Activated CD8-positive, alpha-beta memory T cell treated with anti-CD3 and anti-CD28 coated beads for 24 hours (primary cell): Measurements from ENCODE around the gene COL5A1.
"Not testable (repeated sequence)": the region's sequence is repeated elsewhere in the genome, so short reads cannot be mapped to it uniquely, and the experiment has no call there.

Source experiments
- DNase-seq: peaks from one replicate; pipeline ENCODE4 v3.0.0-alpha.2; 2020

COL5A1 gene

DNA sequence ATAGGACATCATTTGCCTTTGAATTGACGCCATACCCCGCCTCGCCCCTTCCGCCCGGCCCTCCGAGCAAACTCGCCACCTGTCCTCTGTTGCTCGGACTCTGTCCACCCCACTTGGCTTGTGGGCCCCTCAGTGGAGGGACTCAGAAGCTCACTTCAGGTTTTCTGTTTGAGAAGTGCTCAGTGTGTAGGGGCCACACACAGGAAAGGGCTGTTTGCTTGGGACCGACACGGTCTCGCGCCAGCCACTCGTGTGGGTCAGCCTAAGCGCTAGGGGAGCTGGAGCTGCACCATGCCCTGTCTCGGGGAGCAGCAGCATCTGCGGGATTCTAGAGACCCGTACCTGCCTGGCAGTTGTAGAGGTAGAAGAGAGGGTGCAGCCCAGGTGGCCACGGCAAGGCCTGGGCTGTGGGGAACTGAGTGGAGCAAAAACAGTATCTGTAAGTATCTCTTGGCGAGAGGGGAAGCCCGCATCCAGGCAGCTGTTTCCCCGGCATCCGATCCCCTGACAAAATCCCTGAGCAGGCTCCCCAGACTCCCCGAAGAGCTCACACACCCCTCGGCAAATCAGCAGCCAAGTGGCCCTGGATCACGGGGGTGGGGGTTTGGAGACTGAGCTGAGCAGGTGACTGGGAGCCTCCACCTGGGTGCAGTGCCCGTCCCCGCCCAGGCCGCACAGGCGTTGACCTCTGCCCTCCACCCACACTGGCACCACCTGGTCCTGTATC is 52.2 kb downstream of the COL5A1 start:
- DNase-seq: no peak

DNA sequence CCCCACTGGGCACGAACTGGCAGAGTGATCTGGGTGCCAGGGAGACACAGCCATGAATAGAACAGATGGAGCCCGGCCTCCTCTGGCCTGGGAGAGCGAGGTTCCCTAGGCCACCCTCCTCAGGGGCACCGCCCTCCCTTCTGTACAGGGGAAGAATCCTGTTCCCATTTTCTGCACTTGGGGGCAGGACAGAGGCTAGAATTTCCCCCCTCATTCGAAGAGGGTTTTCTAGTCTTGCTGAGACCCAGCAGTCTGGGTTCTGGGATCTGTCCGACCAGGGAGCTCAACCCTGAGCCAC is 52.7 kb downstream of the COL5A1 start:
- no peak for DNase-seq

DNA sequence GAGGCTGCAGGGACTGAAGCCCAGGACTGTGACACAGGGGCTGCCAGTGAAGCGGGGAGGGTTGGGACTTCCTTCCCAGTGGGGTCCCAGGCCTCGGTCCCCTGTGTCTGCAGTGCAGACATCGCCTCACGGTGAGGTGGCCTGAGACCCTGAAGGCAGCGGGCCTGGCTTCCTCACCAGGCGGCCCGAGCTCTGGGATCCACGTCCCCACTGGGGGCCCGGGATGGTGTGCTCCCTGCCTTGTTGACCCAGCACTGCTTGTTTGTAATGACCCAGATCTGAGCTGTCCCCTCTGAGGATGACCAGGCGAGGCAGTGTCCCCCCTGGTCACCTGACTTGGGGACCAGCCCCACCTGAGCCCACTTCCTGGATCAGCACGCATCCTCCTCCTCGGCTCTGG is 53.1 kb downstream of the COL5A1 start:
- no peak for DNase-seq

DNA sequence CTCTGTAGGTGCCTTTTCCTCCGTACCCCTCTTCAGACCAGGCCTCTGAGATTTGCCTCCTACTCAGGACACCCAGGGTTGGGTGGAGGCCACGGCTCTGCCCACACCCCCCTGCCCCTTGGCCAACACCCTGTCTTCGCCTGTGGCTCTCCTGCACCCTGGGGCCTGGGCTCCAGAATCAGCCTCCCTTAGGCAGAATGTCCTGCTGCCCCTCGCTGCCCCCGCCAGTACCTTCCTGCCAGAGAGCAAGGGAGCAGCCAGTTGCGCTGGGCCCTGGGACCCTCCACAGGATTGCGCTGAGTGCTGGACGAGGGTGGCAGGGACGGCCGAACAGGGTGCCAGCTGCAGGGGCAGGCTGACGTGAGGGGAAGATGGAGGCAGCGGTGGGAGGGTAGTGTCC is 53.5 kb downstream of the COL5A1 start:
- DNase-seq: no peak

DNA sequence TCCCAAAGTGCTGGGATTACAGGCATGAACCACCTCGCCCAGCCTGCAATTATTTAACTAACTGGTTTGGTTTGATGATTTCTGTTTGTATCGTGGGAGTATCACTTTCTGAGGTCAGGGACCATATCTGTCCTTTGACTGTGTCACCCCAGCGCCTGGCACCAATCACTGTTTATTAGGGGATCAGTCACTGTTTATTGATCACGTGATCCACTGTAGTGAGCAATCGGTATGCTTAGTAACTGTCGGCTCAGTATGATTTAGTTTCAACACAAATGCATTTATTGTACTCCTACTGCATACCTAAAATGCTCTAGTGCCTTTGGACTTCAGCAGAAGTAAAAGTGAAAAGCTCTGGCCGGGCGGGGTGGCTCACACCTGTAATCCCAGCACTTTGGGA is 54.8 kb downstream of the COL5A1 start:
- no peak for DNase-seq

DNA sequence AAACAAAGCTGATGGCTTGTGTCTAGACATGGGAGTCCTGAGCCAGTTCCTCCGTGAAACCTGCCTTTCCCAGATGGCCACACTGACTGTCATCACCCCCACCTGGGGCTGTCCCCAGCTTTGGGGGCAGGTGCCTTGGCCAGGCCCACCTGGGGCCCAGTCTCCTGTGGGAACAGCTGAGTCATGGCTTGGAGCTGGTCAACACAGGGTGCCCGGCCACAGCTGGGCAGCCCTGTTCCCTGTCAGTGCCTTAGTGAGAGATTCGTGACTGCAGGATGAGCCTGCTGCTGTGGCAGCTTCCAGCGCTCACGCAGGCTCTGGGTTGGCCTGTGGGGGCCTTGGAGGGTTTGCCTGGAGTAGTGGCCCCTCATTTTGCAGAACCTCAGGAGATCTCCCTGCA is 56.5 kb downstream of the COL5A1 start:
- no peak for DNase-seq

DNA sequence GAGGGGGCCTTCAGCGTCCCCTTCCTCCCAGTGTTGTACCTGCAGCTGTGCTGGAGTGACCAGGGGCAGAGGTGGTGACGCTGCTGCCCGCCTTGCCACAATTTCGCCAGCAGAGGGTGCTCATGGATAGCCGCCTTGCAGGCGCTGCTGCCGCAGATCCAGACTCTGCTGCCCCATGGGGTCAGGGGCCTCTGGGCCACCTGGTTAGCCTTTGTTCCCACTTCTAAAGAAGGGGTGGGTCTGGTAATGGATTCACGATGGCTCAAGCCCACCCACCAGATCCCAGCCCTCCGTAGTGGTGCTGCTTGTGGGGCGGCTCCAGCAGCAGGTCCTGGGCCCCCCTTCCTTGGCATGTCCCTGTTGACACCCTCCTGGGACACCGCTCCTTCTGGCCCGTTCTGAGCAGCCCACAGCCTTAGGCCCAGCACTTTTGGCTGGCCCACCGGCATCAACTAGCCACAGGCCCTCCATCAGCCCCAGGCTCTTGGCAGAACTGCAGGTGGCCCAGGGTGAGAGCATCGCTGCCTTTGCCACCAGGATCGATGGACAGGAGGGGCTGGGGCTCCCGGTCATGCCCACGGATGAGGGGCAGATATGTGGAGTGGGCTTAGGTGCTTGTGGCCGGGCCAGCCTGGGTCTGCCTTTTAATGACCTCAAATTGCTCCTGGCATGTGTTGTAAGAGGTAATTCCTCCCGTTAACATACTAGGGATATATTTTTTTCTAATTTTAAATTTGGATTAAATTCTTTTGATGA is 57.2 kb downstream of the COL5A1 start:
- peak; percentile 77 for DNase-seq

DNA sequence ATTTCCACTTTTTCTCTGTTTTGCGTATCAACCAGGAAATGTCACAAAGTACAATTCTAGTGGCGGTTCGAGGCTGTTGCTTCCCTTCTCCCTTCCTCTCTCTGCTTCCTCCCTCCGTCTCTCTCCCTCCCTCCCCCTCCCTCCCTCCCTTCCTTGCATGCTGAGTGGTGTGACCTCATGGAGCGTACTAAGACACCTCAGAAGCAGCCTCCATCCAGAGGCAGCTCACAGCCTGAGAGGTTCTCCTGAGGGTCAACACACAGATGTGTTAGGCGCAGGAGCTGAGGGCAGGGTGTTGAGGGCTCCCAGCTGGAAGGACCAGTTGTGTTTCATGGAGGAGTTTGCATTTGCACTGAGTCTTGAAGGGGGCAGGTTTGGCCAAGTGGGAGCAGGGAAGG is 57.7 kb downstream of the COL5A1 start:
- no peak for DNase-seq

DNA sequence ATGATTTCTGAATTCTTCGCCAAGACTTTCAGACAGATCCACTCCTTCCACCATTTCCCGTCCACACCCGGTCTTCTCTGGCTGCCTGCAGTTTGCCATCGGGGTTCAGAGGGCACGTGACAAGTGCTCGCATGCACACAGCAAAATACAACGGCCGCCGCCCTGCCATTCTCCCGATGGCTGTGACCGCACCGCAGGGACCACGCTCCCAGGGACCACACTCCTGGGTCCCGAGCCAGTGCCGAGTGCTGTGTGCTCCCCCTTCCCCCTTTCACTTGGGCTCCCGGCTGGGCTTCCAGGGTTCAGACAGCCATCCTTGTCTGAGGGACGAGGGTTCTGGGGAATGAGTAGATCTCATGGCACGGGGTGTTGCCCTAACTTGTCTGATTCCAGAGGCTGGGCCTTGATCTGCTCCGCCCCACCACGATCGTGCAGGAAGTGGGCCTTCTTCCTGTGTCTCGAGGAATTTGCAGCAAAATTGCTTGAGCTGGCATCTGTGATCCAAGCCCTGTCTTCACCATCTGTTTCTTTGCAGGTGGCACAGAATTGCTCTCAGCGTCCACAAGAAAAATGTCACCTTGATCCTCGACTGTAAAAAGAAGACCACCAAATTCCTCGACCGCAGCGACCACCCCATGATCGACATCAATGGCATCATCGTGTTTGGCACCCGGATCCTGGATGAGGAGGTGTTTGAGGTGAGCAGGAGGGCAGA is 59.2 kb downstream of the COL5A1 start:
- no peak for DNase-seq

DNA sequence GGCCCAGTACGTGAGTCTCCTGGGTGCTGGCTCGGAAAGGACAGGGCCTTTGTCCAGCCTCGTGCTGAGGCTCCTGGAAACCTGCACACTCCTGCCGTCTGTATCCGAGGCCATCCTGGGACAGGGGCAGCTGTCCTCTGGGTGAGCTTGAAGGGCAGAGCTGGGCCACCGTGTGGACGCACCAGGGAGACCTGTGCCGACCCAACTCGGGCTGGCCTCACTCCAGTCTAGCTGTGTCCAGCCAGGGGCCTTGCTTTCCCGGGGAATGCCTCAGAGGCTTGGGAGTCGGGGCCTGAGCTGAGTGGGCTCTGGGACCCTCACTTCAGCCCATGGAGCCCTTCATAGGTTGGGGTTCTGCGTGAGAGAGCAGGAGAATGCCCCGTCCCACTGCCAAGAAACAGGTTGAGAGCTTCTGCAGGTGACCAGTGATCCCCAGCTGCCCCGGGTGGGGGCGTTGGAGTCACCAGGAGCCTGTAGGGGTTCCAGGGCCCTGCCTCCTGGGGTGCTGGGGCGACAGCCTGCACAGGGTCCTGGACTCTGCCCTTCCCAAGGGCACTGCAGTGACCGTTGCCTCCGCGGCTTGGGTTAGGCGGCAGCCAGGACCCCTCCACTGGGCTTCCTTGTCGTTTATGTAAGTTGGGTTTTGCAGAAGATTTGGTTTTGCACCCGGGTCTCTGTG is 60.1 kb downstream of the COL5A1 start:
- no peak for DNase-seq

DNA sequence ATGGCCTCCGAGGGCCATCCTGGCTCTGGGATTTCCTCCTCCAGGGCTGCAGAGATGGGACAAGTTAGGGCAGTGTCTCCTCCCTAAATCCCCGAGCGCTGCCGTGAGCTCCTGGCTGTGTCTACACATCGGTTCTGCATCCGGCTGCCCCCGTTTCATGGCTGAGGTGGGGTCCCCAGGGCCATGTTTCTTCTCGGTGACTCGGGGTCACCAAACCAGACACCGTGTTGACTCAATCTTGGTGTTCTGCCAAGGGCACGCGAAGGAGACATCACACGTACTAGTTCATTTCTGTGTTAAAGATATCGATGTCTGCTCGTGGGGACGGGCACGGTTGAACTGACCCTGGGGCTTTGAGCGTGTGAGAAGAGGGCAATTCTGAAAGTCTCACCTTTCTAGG is 60.7 kb downstream of the COL5A1 start:
- no peak for DNase-seq

DNA sequence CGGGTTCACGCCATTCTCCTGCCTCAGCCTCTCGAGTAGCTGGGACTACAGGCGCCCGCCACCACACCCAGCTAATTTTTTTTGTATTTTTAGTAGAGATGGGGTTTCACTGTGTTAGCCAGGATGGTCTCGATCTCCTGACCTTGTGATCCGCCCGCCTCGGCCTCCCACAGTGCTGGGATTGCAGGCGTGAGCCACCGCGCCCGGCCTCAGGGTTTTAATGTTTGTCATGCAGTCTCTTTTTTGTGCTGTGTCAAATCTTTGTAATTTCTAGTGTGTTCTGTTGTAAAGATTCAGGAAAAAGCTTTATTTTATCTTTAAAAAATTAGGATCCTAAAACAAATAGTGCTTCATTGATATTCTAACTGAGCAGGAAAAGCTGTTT is 62.1 kb downstream of the COL5A1 start:
- not testable (repeated sequence) for DNase-seq

DNA sequence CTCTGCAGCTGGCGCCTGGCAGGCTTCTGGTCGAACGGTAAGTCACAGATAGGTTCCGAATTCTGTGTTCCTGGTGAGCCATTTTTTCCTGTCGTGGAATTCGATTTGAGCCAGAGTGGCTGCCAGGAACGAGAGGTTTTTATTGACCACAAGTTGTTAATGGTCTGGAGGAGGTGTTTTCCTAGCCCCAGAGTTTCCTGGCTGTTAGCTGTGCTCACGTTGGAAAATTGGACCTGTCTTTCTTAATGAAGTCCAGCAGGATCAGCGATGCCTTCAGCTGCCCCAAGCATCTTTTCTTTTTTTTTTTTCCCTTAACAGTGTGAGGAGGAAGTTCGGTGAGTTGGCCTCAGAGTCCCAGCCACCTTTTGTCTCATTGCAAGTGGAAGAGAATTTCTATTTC is 62.9 kb downstream of the COL5A1 start:
- DNase-seq: no peak

DNA sequence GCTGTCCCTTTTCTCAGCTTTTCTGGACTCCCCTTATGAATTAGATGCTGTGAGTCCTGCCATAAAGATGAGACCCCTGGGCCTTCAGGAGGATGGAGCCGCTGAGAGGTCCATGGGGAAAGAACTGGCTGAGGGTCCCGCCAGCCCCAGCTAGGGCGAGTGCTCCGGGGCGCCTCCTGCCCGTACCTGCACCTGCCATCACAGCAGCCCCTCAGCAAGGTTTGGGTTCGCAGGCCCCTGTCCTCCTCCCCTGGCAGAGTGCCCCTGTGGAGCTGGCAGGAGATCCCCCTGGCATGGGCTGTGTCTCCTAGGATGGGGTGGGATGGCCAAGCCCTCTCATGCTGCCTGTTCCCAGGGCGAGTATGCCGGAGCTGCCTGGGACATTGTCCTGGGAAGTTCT is 64.2 kb downstream of the COL5A1 start:
- no peak for DNase-seq

DNA sequence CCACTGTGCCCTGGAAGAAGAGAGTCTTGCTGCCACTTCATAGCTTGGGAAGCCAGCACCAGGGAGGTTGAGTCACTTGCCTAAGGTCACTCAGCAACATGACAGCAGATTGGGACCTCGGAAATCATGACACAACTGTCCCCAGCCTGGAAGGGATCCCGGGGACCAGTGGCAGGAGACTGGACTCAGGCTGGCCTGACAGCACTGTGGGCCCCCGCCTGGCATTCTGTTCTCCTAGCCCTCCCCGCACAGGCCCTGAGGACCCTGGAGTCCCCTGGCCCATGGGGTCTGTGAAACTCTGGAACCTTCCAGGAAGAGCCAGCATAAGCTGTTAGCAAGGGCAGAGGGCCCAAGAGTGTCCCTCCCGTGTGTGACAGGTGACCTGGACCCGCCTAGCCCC is 64.9 kb downstream of the COL5A1 start:
- DNase-seq: no peak

DNA sequence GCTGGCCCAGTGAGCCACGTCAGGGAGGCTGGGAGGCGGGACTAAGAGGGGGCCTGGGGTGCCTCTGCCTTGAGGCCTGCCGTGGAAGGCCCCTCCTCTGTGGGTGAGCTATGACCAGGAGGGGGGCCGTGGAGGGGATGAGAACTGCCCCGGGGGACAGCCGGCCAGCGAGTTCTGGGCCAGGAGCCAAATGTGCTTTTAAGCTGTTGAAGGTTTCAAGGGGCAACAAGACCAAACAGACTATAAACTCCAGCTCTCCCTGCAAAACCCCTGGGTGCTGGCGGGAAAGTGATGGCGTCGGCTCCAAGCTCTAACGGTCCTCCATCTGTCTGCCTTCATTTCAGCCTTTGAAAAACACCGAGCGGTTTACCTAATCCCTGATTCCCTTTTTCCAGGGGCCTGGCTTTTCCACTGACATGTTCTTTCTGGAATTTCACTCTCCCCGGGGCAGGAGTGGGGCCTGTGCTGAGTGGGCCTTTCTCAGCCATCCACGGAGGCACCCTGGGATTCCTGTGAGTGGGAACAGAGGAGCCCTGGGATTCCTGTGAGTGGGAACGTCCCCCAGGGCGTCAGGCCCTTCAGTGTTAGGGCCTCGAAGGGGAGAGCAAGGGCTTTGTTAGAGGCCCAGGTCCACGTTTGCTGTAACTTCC is 65.6 kb downstream of the COL5A1 start:
- no peak for DNase-seq

DNA sequence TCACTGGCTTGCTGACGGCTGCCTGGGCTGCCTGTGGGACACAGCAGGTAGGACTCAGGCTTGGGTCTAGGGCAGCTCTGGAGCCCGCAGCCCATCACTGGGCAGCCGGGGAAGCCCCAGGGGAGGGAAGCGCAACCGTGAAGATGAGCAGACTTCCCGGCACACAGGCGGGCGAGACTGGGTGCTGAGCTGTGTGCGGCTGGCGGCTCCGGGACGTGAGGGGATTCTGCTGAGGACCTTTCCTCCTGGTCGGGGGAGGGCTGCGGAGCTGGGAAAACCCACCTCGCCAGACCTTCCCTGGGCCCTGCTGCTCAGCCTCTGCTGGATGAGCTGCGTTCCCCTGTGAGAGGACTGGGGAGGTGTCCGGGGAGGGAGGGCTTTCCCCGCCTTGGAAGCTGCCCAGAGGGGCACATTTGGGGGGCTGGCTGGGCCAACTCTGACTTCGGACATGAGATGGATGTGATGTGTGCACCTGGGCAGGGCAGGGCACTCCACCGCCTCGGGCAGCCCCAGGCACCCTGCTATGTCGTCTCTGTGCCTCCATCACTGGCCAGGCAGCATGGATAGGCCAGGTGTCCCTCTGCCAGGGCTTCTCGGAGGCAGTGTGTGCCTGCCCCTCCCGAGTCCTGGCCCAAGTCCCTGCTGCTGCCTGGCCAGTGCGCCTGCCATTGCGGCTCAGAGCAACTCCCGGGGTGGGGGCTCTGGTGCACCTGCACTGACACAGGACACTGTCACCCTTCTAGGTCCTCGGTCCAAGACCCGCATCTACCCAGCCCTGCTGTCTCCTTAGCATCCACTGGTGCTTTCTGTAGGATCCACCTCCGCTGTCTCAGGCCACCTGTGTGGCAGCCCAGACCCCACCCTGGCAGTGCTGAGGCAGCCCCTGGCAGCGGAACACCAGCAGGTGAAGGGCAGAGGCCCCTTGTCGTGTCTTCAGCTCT is 66.4 kb downstream of the COL5A1 start:
- no peak for DNase-seq

DNA sequence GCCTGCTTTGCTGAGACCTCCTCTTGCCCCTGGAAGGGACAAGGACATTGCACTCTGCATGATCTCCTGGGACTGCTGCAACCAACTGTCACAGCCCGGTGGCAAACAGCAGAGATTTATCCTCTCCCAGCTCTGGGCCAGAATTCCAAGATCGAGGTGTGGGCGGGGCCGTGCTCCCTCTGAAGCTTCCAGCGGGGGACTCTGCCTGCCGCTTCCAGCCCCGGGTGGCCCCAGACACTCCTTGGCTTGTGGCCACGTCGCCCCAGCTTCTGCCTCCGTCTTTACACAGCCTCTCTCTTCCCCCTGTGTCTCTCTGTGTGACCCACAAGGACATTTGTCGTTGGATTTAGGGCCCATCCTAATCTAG is 67.1 kb downstream of the COL5A1 start:
- no peak for DNase-seq

DNA sequence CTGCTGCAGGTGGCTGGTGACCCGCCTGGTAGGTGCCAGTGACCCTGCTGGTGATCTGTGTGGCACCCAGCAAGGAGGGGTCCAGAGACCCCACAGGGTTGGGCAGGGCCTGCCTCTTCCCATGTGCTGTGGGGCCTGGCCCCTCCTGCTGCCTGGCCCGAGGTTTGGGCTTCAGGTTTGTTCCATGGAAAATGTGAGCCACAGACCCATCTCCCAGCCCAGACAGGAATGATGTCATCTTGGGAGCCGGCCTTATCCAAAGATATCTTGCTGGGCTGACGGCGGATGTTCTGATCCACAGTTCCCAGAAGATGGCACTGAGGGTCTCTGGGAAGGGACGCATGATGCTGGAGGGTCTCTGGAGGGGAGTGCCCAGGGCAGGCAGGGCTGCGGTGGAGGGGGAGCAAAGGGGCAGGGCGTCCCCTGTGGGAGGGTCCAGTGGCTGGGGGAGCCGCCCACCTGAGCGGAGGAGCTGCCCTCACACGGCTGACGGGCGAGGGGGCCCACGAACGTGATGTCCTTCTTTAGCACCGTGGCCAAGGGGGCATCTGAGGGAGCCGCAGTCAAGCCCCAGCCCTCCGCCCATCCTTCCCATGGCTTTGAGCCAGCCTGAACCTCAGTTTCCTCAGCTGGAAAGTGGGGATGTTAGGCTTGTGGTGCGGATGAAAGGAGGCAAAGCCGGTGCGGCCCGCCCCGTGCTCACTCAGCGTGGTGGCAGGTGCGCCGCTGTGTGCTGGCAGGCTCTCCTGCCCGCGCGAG is 68.1 kb downstream of the COL5A1 start:
- no peak for DNase-seq

DNA sequence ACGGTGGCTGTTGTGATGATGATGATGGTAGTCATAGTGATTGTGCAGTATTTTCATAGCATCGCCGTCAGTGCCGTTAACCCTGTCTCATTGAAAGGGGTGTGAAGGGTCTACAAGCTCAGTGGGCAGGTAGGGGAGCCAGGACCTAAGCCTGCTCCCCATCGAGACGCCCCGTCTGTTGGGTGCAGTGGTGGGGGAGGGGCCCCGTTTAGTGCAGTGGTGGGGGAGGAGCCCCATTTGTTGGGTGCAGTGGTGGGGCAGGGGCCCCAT is 68.6 kb downstream of the COL5A1 start:
- no peak for DNase-seq

DNA sequence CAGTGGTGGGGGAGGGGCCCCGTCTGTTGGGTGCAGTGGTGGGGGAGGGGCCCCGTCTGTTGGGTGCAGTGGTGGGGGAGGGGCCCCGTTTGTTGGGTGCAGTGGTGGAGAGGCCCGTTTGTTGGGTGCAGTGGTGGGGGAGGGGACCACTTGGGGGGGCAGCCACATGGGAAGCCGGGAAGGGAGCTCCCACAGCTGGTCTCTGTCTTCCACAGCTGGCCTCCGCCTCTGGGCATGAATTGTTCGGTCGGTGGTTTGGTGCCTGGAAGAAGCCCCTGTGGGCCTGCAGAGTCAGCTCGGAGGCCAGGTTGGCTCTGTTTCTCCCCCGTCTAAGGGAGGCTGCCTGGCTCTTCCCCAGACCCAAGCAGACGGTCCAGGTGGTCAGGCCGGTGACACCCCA is 69.3 kb downstream of the COL5A1 start:
- DNase-seq: no peak

DNA sequence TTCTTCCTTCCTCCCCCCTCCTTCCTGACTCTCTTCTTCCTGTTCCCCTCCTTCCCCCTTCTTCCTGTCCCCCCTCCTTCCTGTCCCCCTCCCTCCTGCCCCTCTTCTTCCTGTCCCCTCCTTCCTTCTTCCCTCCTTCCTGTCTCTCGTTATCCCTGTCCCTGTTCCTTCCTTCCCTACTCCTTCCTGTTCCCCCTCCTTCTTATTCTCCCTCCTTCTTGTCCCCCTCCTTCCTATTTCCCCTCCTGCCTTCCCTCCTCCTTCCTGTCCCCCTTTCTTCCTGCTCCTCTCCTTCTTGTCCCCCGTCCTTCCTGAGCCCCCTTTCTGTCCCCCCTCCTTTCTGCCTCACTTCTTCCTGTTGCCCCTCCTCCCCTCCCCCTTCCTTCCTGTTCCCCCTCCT is 70.6 kb downstream of the COL5A1 start:
- DNase-seq: no peak
